Measurements from ENCODE around the gene MYH14.

DNA sequence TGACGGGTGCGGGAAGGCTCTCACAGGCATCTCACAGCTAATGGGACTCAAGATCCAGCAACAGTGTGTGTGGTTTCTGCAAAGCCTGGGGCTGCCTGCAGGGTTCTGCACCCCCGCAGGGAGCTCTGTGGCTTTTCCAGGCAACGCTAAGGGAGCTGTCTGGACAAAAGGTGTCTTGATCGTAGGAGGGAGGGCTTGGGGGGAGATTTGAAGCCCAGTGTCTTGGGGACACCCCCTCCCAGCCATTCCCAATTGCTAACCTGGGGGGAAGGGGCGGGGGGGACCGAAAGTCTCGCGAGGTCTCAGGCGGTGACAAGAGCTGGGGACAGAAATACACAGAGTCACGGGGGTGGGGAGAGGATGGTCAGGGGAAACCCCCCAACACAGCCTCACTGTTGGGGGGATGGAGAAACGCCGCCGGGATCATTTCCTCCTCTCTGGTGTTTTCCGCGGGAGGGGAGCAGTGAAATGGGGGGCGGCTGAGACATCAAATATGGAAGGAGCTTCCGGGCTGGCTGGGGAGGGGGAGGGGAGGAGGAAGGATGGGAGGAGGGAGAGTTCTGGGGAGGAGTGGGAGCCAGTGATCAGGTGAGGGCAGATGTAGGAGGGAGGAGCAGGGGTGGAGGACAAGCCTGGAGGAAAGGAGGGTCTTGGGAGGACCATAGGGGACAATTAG is 112.5 kb downstream of the MYH14 start:
- TF ChIP-seq, protein P1, sequence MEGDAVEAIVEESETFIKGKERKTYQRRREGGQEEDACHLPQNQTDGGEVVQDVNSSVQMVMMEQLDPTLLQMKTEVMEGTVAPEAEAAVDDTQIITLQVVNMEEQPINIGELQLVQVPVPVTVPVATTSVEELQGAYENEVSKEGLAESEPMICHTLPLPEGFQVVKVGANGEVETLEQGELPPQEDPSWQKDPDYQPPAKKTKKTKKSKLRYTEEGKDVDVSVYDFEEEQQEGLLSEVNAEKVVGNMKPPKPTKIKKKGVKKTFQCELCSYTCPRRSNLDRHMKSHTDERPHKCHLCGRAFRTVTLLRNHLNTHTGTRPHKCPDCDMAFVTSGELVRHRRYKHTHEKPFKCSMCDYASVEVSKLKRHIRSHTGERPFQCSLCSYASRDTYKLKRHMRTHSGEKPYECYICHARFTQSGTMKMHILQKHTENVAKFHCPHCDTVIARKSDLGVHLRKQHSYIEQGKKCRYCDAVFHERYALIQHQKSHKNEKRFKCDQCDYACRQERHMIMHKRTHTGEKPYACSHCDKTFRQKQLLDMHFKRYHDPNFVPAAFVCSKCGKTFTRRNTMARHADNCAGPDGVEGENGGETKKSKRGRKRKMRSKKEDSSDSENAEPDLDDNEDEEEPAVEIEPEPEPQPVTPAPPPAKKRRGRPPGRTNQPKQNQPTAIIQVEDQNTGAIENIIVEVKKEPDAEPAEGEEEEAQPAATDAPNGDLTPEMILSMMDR (IDR thresholded peaks at IDR 0.05): no peak
- no peak for TF ChIP-seq POLR2A (IDR thresholded peaks at IDR 0.05)
